ENCODE data around the gene ARHGAP24.
"Not testable (repeated sequence)": the region's sequence is repeated elsewhere in the genome, so short reads cannot be mapped to it uniquely, and the experiment has no call there.

ARHGAP24 gene

GRCh38 chr4:85807247-85807950 is 332.4 kb downstream of the ARHGAP24 start:
- TF ChIP-seq, protein P1, sequence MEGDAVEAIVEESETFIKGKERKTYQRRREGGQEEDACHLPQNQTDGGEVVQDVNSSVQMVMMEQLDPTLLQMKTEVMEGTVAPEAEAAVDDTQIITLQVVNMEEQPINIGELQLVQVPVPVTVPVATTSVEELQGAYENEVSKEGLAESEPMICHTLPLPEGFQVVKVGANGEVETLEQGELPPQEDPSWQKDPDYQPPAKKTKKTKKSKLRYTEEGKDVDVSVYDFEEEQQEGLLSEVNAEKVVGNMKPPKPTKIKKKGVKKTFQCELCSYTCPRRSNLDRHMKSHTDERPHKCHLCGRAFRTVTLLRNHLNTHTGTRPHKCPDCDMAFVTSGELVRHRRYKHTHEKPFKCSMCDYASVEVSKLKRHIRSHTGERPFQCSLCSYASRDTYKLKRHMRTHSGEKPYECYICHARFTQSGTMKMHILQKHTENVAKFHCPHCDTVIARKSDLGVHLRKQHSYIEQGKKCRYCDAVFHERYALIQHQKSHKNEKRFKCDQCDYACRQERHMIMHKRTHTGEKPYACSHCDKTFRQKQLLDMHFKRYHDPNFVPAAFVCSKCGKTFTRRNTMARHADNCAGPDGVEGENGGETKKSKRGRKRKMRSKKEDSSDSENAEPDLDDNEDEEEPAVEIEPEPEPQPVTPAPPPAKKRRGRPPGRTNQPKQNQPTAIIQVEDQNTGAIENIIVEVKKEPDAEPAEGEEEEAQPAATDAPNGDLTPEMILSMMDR (IDR thresholded peaks at IDR 0.05; ENCODE audit: low read depth, low read length) = no peak
- DNase-seq (ENCODE audit: extremely low read depth, low read depth) = no peak

DNA sequence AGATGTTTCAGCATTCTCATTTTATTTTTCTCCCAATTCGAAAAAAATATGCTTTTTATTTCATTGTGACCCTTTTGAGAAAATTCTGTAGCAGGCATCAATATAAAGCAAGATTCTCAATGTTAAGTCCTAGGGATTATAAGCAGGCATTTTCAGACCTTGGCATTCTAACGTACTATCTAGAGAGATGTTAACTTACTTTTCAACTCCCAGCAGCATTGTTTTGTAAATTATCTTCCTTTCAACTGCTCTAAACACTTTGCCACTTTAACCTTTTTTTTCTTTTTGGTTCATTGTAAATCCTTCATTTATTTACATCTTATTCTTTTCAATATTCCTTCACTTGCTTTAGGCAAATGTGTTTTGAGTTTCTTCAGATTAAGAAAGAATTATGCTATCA is 333.2 kb downstream of the ARHGAP24 start:
- TF ChIP-seq, protein P1 (IDR thresholded peaks at IDR 0.05; ENCODE audit: low read depth, low read length) = no peak

GRCh38 chr4:85808864-85809263 is 333.9 kb downstream of the ARHGAP24 start:
- TF ChIP-seq, protein P1 (IDR thresholded peaks at IDR 0.05; ENCODE audit: low read depth, low read length) = no peak
- DNase-seq (ENCODE audit: extremely low read depth, low read depth) = no peak

More for the DNA sequence above, 333.2 kb downstream of the ARHGAP24 start:
- no peak for DNase-seq (ENCODE audit: extremely low read depth, low read depth)

- TF ChIP-seq, protein P1 (IDR thresholded peaks at IDR 0.05; ENCODE audit: low read depth, low read length) = no peak
- DNase-seq (ENCODE audit: extremely low read depth, low read depth) = no peak
Observed at GRCh38 chr4:85812776-85813175, 337.8 kb downstream of the ARHGAP24 start.

DNA sequence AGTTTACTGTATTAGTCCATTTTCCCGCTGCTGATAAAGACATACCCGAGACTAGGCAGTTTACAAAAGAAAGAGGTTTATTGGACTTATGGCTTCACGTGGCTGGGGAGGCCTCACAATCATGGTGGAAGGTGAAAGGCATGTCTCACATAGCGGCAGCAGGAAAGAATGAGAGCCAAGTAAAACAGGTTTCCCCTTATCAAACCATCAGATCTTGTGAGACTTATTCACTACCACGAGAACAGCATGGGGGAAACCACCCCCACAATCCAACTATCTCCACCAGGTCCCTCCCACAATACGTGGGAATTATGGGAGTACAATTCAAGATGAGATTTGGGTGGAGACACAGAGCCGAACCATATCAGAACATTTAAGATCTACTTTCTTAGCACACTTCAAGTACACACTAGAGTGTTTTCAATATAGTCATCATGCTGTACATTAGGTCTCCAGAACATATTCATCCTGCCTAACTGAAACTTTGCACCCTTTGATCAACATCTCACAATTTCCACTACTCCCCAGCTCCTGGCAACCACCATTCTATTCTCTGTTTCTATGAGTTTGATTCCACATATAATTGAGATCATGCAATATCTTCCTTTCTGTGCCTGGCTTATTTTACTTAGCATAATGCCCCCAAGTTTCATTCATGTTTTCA is 341.0 kb downstream of the ARHGAP24 start:
- TF ChIP-seq, protein P1 (IDR thresholded peaks at IDR 0.05; ENCODE audit: low read depth, low read length) = no peak

DNA sequence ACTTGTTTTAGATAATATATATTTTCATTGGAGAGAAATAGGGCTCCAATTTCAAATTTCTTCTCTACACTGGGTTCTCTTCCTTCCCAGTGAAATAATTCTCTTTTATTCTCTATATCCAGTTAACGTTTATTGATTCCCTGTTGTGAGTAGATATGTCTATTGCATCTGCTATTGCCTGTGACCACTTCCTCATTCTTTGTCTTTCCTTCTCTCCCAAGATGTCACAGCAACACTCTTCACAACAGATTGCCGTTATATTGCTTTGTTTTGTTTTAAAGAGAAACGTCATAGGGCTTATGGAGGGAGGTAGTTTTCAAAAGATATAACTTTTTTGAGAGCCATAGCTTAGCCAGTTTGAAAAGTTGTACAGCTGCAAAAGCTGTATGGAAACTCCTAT is 343.8 kb downstream of the ARHGAP24 start:
- no peak for DNase-seq (ENCODE audit: extremely low read depth, low read depth)
- TF ChIP-seq, protein P1 (IDR thresholded peaks at IDR 0.05; ENCODE audit: low read depth, low read length) = no peak

More for the DNA sequence above, 341.0 kb downstream of the ARHGAP24 start:
- DNase-seq (ENCODE audit: extremely low read depth, low read depth) = no peak

GRCh38 chr4:85820101-85820500 is 345.2 kb downstream of the ARHGAP24 start:
- not testable (repeated sequence) for DNase-seq (ENCODE audit: extremely low read depth, low read depth)
